Calu3 (cell line): Measurements from ENCODE around the gene SH3RF3. TPM values are rescaled to one million over a fixed set of nuclear protein-coding genes. Genes with fewer than 3 reads are reported as not detected.

ENCODE experiments used
- BruUV-seq: library from RNA; stranded (reverse); fragments of 400-500 nt; replicated peaks from 2 replicates; lab custom pipeline; 2021; lab: Mats Ljungman, UMichigan
- CTCF ChIA-PET: fragments of 300-600 bp; sonication (Branson Sonifier 250); formaldehyde crosslinking; loops from one replicate; lab custom pipeline; 2022; ENCODE audit warnings: antibody characterized with exemption; lab: Charles Lee
- DNase-seq: peaks from one replicate; pipeline ENCODE4 v3.0.0; 2022
- H3K27ac Mint-ChIP-seq: one replicate; pipeline ENCODE4 v1.8.0; 2022; ENCODE audit warnings: mixed read lengths; ENCODE audit not compliant: unreplicated experiment
- H3K27me3 Mint-ChIP-seq: one replicate; pipeline ENCODE4 v1.8.0; 2022; ENCODE audit warnings: mixed read lengths; ENCODE audit not compliant: unreplicated experiment
- H3K36me3 Mint-ChIP-seq: one replicate; pipeline ENCODE4 v1.8.0; 2022; ENCODE audit warnings: mild to moderate bottlenecking, moderate library complexity, mixed read lengths; ENCODE audit not compliant: insufficient read depth, unreplicated experiment
- H3K4me1 Mint-ChIP-seq: one replicate; pipeline ENCODE4 v1.8.0; 2022; ENCODE audit warnings: mild to moderate bottlenecking, low read depth, mixed read lengths; ENCODE audit not compliant: unreplicated experiment
- H3K4me3 Mint-ChIP-seq: one replicate; pipeline ENCODE4 v1.8.0; 2022; ENCODE audit warnings: mild to moderate bottlenecking, low read depth, moderate library complexity, mixed read lengths; ENCODE audit not compliant: unreplicated experiment
- H3K9me3 Mint-ChIP-seq: one replicate; pipeline ENCODE4 v1.8.0; 2022; ENCODE audit warnings: low read depth, mixed read lengths; ENCODE audit not compliant: unreplicated experiment
- CTCF ChIP-seq: fragments of 200-600 bp; IDR thresholded peaks from one replicate; pipeline ENCODE4 v1.8.0; 2022; ENCODE audit warnings: antibody characterized with exemption; ENCODE audit not compliant: unreplicated experiment
- intact Hi-C: fragments of 100-400 bp; cut with micrococcal nuclease; formaldehyde crosslinking; loops from one replicate; pipeline ENCODE4 v1.10.0; 2022; ENCODE audit not compliant: unreplicated experiment
- total RNA-seq: library from RNA; stranded (reverse); gene quantifications from 2 replicates; pipeline ENCODE4 v1.2.3, GENCODE V29; 2022

Gene SH3RF3
- total RNA-seq, 1 experiment from 2014 or later = 0.17 TPM

- intact Hi-C loops = no loop called here
- no TSS peak for BruUV-seq
Measured at GRCh38 chr2:109261906-109262631, 133.1 kb downstream of the SH3RF3 start.

GRCh38 chr2:109264595-109265328 is 135.8 kb downstream of the SH3RF3 start:
- H3K4me3 Mint-ChIP-seq = no peak overlapping the region
- BruUV-seq = no TSS peak
- no peak overlapping the region for H3K27ac Mint-ChIP-seq
- peaks cover 15% of the 10 kb centered on the region for H3K4me1 Mint-ChIP-seq
- H3K9me3 Mint-ChIP-seq = no peaks in the 10 kb centered on the region
- no peaks in the 10 kb centered on the region for H3K36me3 Mint-ChIP-seq
- no peak for DNase-seq
- no peak for TF ChIP-seq CTCF
- CTCF ChIA-PET = no interaction called here
- H3K27me3 Mint-ChIP-seq = peaks cover 78% of the 10 kb centered on the region
- intact Hi-C loops = no loop called here

More at GRCh38 chr2:109261906-109262631, 133.1 kb downstream of the SH3RF3 start:
- Mint-ChIP-seq H3K4me1 (peaks cover 11% of the 10 kb centered on the region), H3K9me3 (no peaks in the 10 kb centered on the region), H3K4me3 (no peak overlapping the region), H3K27ac (no peak overlapping the region), H3K27me3 (peaks cover 82% of the 10 kb centered on the region), H3K36me3 (no peaks in the 10 kb centered on the region)
- TF ChIP-seq CTCF = no peak
- DNase-seq = no peak
- CTCF ChIA-PET = no interaction called here

GRCh38 chr2:109265369-109265768 is 136.4 kb downstream of the SH3RF3 start:
- CTCF ChIA-PET = no interaction called here
- H3K4me1 Mint-ChIP-seq = peaks cover 15% of the 10 kb centered on the region
- H3K4me3 Mint-ChIP-seq = no peak overlapping the region
- peaks cover 78% of the 10 kb centered on the region for H3K27me3 Mint-ChIP-seq
- H3K27ac Mint-ChIP-seq = no peak overlapping the region
- no peaks in the 10 kb centered on the region for H3K9me3 Mint-ChIP-seq
- no TSS peak for BruUV-seq
- intact Hi-C loops = no loop called here
- no peak for TF ChIP-seq CTCF
- DNase-seq = no peak
- H3K36me3 Mint-ChIP-seq = no peaks in the 10 kb centered on the region

GRCh38 chr2:109265953-109266352 is 136.9 kb downstream of the SH3RF3 start:
- CTCF ChIA-PET = no interaction called here
- H3K27ac Mint-ChIP-seq = no peak overlapping the region
- H3K9me3 Mint-ChIP-seq = no peaks in the 10 kb centered on the region
- TF ChIP-seq CTCF = no peak
- peaks cover 78% of the 10 kb centered on the region for H3K27me3 Mint-ChIP-seq
- intact Hi-C loops = no loop called here
- no peak for DNase-seq
- BruUV-seq = no TSS peak
- H3K4me3 Mint-ChIP-seq = no peak overlapping the region
- no peaks in the 10 kb centered on the region for H3K36me3 Mint-ChIP-seq
- H3K4me1 Mint-ChIP-seq = peaks cover 15% of the 10 kb centered on the region
